ENCODE data around the gene LGALS16. TPM values are rescaled to one million over a fixed set of nuclear protein-coding genes. Genes with fewer than 3 reads are reported as not detected.

The LGALS16 gene
- total and polyA plus RNA-seq, 3 experiments from 2014 or later: not detected

- CTCF ChIA-PET: no interaction called here
- POLR2A ChIA-PET: no interaction called here
- no peak for DNase-seq
- H3K9me3 ChIP-seq (ENCODE audit: low read length): no peaks in the 10 kb centered on the region
- H3K27me3 Mint-ChIP-seq: peaks cover 43 to 90% of the 10 kb centered on the region in 2 donors
- no peaks in the 10 kb centered on the region for H3K36me3 Mint-ChIP-seq
- no peaks in the 10 kb centered on the region for H3K36me3 ChIP-seq (ENCODE audit: insufficient read depth, low read length)
- peaks cover 9% of the 10 kb centered on the region for H3K27me3 ChIP-seq (ENCODE audit: insufficient read depth, low read length, poor library complexity, severe bottlenecking)
- no peak overlapping the region for H3K4me3 ChIP-seq (ENCODE audit: low read length)
- peaks cover 0 to 2% (median 0%) of the 10 kb centered on the region in 5 donors for H3K9me3 Mint-ChIP-seq
- H3K27ac Mint-ChIP-seq: peak overlapping the region in 1 of 8 donors; percentile 4
- no peak overlapping the region for H3K27ac ChIP-seq (ENCODE audit: low read depth, low read length)
- H3K4me3 Mint-ChIP-seq: no peak overlapping the region
- H3K4me1 Mint-ChIP-seq: no peaks in the 10 kb centered on the region
- no peaks in the 10 kb centered on the region for H3K4me1 ChIP-seq (ENCODE audit: insufficient read depth, low read length)
These were observed 17.8 kb upstream of the LGALS16 start for GRCh38 chr19:39637891-39638290.

- Histone ChIP-seq H3K27me3 (ENCODE audit: insufficient read depth, low read length, poor library complexity, severe bottlenecking) (peaks cover 13% of the 10 kb centered on the region), H3K4me3 (ENCODE audit: low read length) (no peak overlapping the region), H3K9me3 (ENCODE audit: low read length) (no peaks in the 10 kb centered on the region), H3K27ac (ENCODE audit: low read depth, low read length) (no peak overlapping the region), H3K36me3 (ENCODE audit: insufficient read depth, low read length) (no peaks in the 10 kb centered on the region), H3K4me1 (ENCODE audit: insufficient read depth, low read length) (no peaks in the 10 kb centered on the region)
- ChIA-PET CTCF (no interaction called here), POLR2A (no interaction called here)
- Mint-ChIP-seq H3K9me3 (peaks cover 0 to 6% (median 0%) of the 10 kb centered on the region in 5 donors), H3K27ac (no peak overlapping the region), H3K27me3 (peaks cover 33 to 90% of the 10 kb centered on the region in 2 donors), H3K4me1 (no peaks in the 10 kb centered on the region), H3K4me3 (no peak overlapping the region), H3K36me3 (peaks cover 0 to 3% (median 0%) of the 10 kb centered on the region in 3 donors)
- DNase-seq: no peak
These were observed 13.9 kb upstream of the LGALS16 start for GRCh38 chr19:39641773-39642172.

- ChIA-PET POLR2A (no interaction called here), CTCF (no interaction called here)
- no peak for DNase-seq
- H3K4me1 Mint-ChIP-seq: no peaks in the 10 kb centered on the region
- no peaks in the 10 kb centered on the region for H3K4me1 ChIP-seq (ENCODE audit: insufficient read depth, low read length)
- no peaks in the 10 kb centered on the region for H3K9me3 ChIP-seq (ENCODE audit: low read length)
- H3K27me3 ChIP-seq (ENCODE audit: insufficient read depth, low read length, poor library complexity, severe bottlenecking): peaks cover 6% of the 10 kb centered on the region
- H3K27ac Mint-ChIP-seq: no peak overlapping the region
- H3K36me3 Mint-ChIP-seq: peaks cover 0 to 3% (median 0%) of the 10 kb centered on the region in 3 donors
- peaks cover 0 to 4% (median 2%) of the 10 kb centered on the region in 5 donors for H3K9me3 Mint-ChIP-seq
- H3K27ac ChIP-seq (ENCODE audit: low read depth, low read length): no peak overlapping the region
- peaks cover 23 to 90% of the 10 kb centered on the region in 2 donors for H3K27me3 Mint-ChIP-seq
- no peak overlapping the region for H3K4me3 Mint-ChIP-seq
- no peaks in the 10 kb centered on the region for H3K36me3 ChIP-seq (ENCODE audit: insufficient read depth, low read length)
- H3K4me3 ChIP-seq (ENCODE audit: low read length): no peak overlapping the region
These were observed 12.1 kb upstream of the LGALS16 start for GRCh38 chr19:39643591-39643990.

- DNase-seq: no peak
- no peak overlapping the region for H3K4me3 ChIP-seq (ENCODE audit: low read length)
- no peaks in the 10 kb centered on the region for H3K4me1 ChIP-seq (ENCODE audit: insufficient read depth, low read length)
- H3K9me3 ChIP-seq (ENCODE audit: low read length): no peaks in the 10 kb centered on the region
- peaks cover 6% of the 10 kb centered on the region for H3K27me3 ChIP-seq (ENCODE audit: insufficient read depth, low read length, poor library complexity, severe bottlenecking)
- no peaks in the 10 kb centered on the region for H3K36me3 ChIP-seq (ENCODE audit: insufficient read depth, low read length)
- no peak overlapping the region for H3K4me3 Mint-ChIP-seq
- ChIA-PET POLR2A (no interaction called here), CTCF (interaction anchor here (1.4 kb wide), 1 partner anchor 26 kb away, joined by 3 read pairs; no protein-coding TSS in a partner anchor)
- peaks cover 0 to 3% (median 0%) of the 10 kb centered on the region in 3 donors for H3K36me3 Mint-ChIP-seq
- H3K9me3 Mint-ChIP-seq: peaks cover 0 to 4% (median 2%) of the 10 kb centered on the region in 5 donors
- H3K27ac ChIP-seq (ENCODE audit: low read depth, low read length): no peak overlapping the region
- no peaks in the 10 kb centered on the region for H3K4me1 Mint-ChIP-seq
- H3K27me3 Mint-ChIP-seq: peaks cover 25 to 94% of the 10 kb centered on the region in 2 donors
- no peak overlapping the region for H3K27ac Mint-ChIP-seq
These were observed 9.8 kb upstream of the LGALS16 start for GRCh38 chr19:39645800-39646411.

GRCh38 chr19:39647918-39648317, 7.8 kb upstream of the LGALS16 start:
- ChIA-PET POLR2A (no interaction called here), CTCF (no interaction called here)
- Mint-ChIP-seq H3K4me1 (no peaks in the 10 kb centered on the region), H3K27me3 (peaks cover 26 to 90% of the 10 kb centered on the region in 2 donors), H3K9me3 (peaks cover 0 to 4% (median 2%) of the 10 kb centered on the region in 5 donors), H3K4me3 (no peak overlapping the region), H3K27ac (no peak overlapping the region), H3K36me3 (peaks cover 0 to 3% (median 0%) of the 10 kb centered on the region in 3 donors)
- H3K9me3 ChIP-seq (ENCODE audit: low read length): no peaks in the 10 kb centered on the region
- H3K4me3 ChIP-seq (ENCODE audit: low read length): no peak overlapping the region
- no peaks in the 10 kb centered on the region for H3K36me3 ChIP-seq (ENCODE audit: insufficient read depth, low read length)
- no peaks in the 10 kb centered on the region for H3K4me1 ChIP-seq (ENCODE audit: insufficient read depth, low read length)
- H3K27ac ChIP-seq (ENCODE audit: low read depth, low read length): no peak overlapping the region
- peaks cover 6% of the 10 kb centered on the region for H3K27me3 ChIP-seq (ENCODE audit: insufficient read depth, low read length, poor library complexity, severe bottlenecking)
- no peak for DNase-seq

- peak overlapping the region in 1 of 8 donors; percentile 5 for H3K27ac Mint-ChIP-seq
- DNase-seq: no peak
- H3K27ac ChIP-seq (ENCODE audit: low read depth, low read length): no peak overlapping the region
- H3K4me1 ChIP-seq (ENCODE audit: insufficient read depth, low read length): no peaks in the 10 kb centered on the region
- ChIA-PET POLR2A (no interaction called here), CTCF (no interaction called here)
- no peaks in the 10 kb centered on the region for H3K36me3 Mint-ChIP-seq
- no peak overlapping the region for H3K4me3 Mint-ChIP-seq
- no peaks in the 10 kb centered on the region for H3K36me3 ChIP-seq (ENCODE audit: insufficient read depth, low read length)
- H3K4me3 ChIP-seq (ENCODE audit: low read length): no peak overlapping the region
- no peaks in the 10 kb centered on the region for H3K27me3 ChIP-seq (ENCODE audit: insufficient read depth, low read length, poor library complexity, severe bottlenecking)
- H3K9me3 ChIP-seq (ENCODE audit: low read length): no peaks in the 10 kb centered on the region
- peaks cover 5 to 42% of the 10 kb centered on the region in 2 donors for H3K27me3 Mint-ChIP-seq
- no peaks in the 10 kb centered on the region for H3K9me3 Mint-ChIP-seq
- H3K4me1 Mint-ChIP-seq: no peaks in the 10 kb centered on the region
These were observed 4.1 kb downstream of the LGALS16 start for GRCh38 chr19:39659791-39660190.

- Mint-ChIP-seq H3K27ac (no peak overlapping the region), H3K4me1 (no peaks in the 10 kb centered on the region), H3K9me3 (peaks cover 0 to 3% (median under 1%) of the 10 kb centered on the region in 5 donors), H3K36me3 (peaks cover 0 to 1% (median 0%) of the 10 kb centered on the region in 3 donors), H3K27me3 (peaks cover 7 to 50% of the 10 kb centered on the region in 2 donors), H3K4me3 (no peak overlapping the region)
- Histone ChIP-seq H3K4me1 (ENCODE audit: insufficient read depth, low read length) (no peaks in the 10 kb centered on the region), H3K9me3 (ENCODE audit: low read length) (no peaks in the 10 kb centered on the region), H3K4me3 (ENCODE audit: low read length) (no peak overlapping the region), H3K27ac (ENCODE audit: low read depth, low read length) (no peak overlapping the region), H3K36me3 (ENCODE audit: insufficient read depth, low read length) (no peaks in the 10 kb centered on the region), H3K27me3 (ENCODE audit: insufficient read depth, low read length, poor library complexity, severe bottlenecking) (no peaks in the 10 kb centered on the region)
- DNase-seq: no peak
- ChIA-PET POLR2A (no interaction called here), CTCF (no interaction called here)
These were observed 4.9 kb downstream of the LGALS16 start for GRCh38 chr19:39660661-39661060.

- Mint-ChIP-seq H3K4me3 (no peak overlapping the region), H3K9me3 (peaks cover 0 to 8% (median 3%) of the 10 kb centered on the region in 5 donors), H3K36me3 (peaks cover 0 to 8% (median 0%) of the 10 kb centered on the region in 3 donors), H3K27ac (peak overlapping the region in 1 of 8 donors; percentile 34), H3K27me3 (peaks cover 10 to 51% of the 10 kb centered on the region in 2 donors), H3K4me1 (no peaks in the 10 kb centered on the region)
- no peaks in the 10 kb centered on the region for H3K4me1 ChIP-seq (ENCODE audit: insufficient read depth, low read length)
- H3K27me3 ChIP-seq (ENCODE audit: insufficient read depth, low read length, poor library complexity, severe bottlenecking): no peaks in the 10 kb centered on the region
- DNase-seq: no peak
- ChIA-PET POLR2A (no interaction called here), CTCF (no interaction called here)
- H3K27ac ChIP-seq (ENCODE audit: low read depth, low read length): no peak overlapping the region
- no peaks in the 10 kb centered on the region for H3K9me3 ChIP-seq (ENCODE audit: low read length)
- H3K36me3 ChIP-seq (ENCODE audit: insufficient read depth, low read length): no peaks in the 10 kb centered on the region
- H3K4me3 ChIP-seq (ENCODE audit: low read length): no peak overlapping the region
These were observed 5.9 kb downstream of the LGALS16 start for GRCh38 chr19:39661565-39661964.

Measured in CD8-positive, alpha-beta memory T cell (primary cell).